ENCODE results near the gene CBLIF. TPM values are rescaled to one million over a fixed set of nuclear protein-coding genes. Genes with fewer than 3 reads are reported as not detected.

Gene CBLIF
- total RNA-seq, 4 donors from 2014 or later = not detected

DNA sequence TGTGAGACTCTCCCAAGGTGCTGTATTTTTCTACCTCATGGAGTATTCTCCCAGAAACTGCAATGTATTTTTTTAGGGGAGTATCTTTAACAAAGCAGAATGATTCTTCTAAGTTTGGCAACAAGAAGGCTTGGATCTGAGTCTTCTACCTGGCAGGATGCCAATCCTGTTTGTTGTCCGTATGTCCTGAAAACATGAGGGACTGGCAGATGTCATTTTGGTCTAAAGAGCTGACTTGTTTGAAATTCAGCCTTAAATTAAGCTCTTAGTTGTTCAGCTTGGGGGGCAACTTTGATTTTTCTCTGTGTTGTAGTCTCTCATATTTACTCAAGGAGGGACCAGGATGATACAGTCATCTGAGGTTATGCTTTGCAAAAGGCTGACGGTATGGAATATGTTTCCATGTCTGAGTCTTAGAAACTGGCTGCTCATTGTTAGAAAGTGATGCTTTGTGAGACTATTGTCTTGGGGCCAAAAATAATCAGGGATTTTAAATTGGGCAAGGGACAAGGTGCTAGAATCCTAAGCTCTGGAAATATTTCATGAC lies 44.1 kb downstream of the CBLIF start:
- intact Hi-C loops (cut with DNase I) = loop anchor here (5.0 to 10.0 kb wide), 2 partner anchors 49 to 126 kb away; no protein-coding TSS in a partner anchor
- 25 to 29% methylated on average over 2 of the region's 2 CpGs for WGBS, 2 donors
- no peak overlapping the region for H3K4me3 ChIP-seq
- peaks cover 0 to 75% (median 4%) of the 10 kb centered on the region in 3 donors for H3K36me3 ChIP-seq
- H3K27ac ChIP-seq = peak overlapping the region in 3 of 4 donors; percentile 7 to 37 (median 25)
- no peak for DNase-seq
- no peaks in the 10 kb centered on the region for H3K9me3 ChIP-seq
- peaks cover 0 to 24% (median 3%) of the 10 kb centered on the region in 3 donors for H3K4me1 ChIP-seq
- no peaks in the 10 kb centered on the region for H3K27me3 ChIP-seq
- no peak for TF ChIP-seq POLR2A (IDR thresholded peaks at IDR 0.05)
- TF ChIP-seq, protein P1, sequence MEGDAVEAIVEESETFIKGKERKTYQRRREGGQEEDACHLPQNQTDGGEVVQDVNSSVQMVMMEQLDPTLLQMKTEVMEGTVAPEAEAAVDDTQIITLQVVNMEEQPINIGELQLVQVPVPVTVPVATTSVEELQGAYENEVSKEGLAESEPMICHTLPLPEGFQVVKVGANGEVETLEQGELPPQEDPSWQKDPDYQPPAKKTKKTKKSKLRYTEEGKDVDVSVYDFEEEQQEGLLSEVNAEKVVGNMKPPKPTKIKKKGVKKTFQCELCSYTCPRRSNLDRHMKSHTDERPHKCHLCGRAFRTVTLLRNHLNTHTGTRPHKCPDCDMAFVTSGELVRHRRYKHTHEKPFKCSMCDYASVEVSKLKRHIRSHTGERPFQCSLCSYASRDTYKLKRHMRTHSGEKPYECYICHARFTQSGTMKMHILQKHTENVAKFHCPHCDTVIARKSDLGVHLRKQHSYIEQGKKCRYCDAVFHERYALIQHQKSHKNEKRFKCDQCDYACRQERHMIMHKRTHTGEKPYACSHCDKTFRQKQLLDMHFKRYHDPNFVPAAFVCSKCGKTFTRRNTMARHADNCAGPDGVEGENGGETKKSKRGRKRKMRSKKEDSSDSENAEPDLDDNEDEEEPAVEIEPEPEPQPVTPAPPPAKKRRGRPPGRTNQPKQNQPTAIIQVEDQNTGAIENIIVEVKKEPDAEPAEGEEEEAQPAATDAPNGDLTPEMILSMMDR (IDR thresholded peaks at IDR 0.05) = no peak

DNA sequence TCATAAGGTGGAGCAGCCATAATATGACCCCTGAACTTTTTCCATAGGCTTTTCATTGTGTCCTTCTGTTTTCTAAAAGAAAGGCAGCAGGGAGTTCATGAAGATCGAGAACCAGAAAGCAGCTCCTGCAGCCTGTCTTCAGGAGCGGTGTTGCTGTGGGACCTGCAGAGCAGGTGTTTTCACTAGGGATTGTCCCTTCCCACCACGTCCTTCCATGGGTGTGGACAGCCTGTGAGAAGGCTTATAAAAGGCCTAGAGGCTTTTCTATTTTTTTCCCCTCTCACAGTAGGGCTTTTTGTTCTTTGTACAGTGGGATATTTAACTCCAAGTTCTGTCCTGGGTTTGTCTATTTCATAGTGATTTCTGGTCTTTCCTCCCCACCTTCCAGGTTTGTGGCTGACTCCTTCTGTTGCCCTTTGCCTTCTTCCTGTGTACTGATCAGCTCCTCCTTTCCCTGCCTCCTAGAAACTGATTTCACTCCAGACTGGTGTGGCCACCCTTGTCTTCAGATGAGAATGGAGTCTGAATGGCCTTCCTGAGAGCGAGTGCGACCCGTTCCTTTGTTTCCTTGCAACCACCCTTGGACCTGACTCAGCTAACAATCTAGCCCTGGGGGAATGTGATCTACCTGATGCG lies 44.8 kb downstream of the CBLIF start:
- no peak overlapping the region for H3K4me3 ChIP-seq
- intact Hi-C loops (cut with DNase I) = loop anchor here (5.0 to 10.0 kb wide), 2 partner anchors 48 to 126 kb away; no protein-coding TSS in a partner anchor
- no peaks in the 10 kb centered on the region for H3K9me3 ChIP-seq
- no peaks in the 10 kb centered on the region for H3K27me3 ChIP-seq
- peaks cover 2 to 75% (median 3%) of the 10 kb centered on the region in 3 donors for H3K36me3 ChIP-seq
- peak overlapping the region in 3 of 4 donors; percentile 7 to 37 (median 25) for H3K27ac ChIP-seq
- no peak for DNase-seq
- 57 to 63% methylated on average over 7 of the region's 7 CpGs for WGBS, 2 donors
- peaks cover 0 to 24% (median 3%) of the 10 kb centered on the region in 3 donors for H3K4me1 ChIP-seq
- no peak for TF ChIP-seq POLR2A (IDR thresholded peaks at IDR 0.05)
- TF ChIP-seq, protein P1 (IDR thresholded peaks at IDR 0.05) = no peak

DNA sequence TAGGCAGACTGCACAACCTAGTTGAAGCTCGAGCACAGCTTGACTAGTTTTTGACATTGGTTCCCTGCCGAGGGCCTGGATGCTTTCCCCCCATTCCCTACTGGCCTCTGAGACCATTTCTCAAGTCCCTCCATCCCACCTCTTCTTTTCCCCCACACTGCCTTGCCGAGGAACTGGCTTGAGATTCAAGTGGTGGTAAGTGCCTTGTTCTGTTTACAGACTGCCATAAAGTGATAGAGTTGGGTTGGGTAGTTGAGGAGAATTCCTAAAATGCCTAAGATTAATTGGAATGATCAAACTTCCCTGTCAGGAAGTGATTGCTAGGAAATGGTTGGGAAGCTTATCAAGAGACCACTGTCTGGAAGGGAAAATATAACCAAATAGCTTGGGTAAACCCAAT lies 50.9 kb downstream of the CBLIF start:
- no peak for DNase-seq
- 79 to 87% methylated on average over 2 to 3 of the region's 3 CpGs for WGBS, 2 donors
- Histone ChIP-seq H3K27ac (no peak overlapping the region), H3K27me3 (no peaks in the 10 kb centered on the region), H3K4me3 (no peak overlapping the region), H3K9me3 (no peaks in the 10 kb centered on the region), H3K4me1 (no peaks in the 10 kb centered on the region), H3K36me3 (peaks cover 11 to 96% (median 20%) of the 10 kb centered on the region in 3 donors)
- intact Hi-C loops (cut with DNase I) = no loop called here
- no peak for TF ChIP-seq POLR2A (IDR thresholded peaks at IDR 0.05)
- TF ChIP-seq, protein P1 (IDR thresholded peaks at IDR 0.05) = no peak

DNA sequence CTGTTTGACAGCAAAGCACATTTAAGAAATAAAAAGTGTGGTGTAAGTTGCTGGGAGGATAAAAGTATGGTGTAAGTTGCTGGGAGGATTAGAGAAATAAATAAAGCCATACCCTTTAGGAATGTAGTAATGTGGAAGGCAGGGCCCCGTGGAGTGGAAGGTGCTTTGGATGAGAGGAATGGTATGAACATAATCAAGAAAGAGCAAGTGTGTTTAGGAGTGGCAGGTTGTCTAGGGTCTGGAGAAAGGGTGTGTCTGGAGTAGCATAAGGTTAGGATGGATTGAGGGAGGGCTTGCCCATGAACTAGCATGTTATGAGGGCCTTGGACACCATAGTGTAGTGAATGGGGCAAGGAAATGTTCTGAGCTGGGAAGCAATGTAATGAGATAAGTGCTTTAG lies 52.8 kb downstream of the CBLIF start:
- H3K36me3 ChIP-seq = peaks cover 11 to 100% (median 23%) of the 10 kb centered on the region in 3 donors
- WGBS, 2 donors = 40 to 97% methylated on average over 1 of the region's 1 CpG
- intact Hi-C loops (cut with DNase I) = no loop called here
- H3K4me1 ChIP-seq = peaks cover 0 to 3% (median 0%) of the 10 kb centered on the region in 3 donors
- no peak for TF ChIP-seq POLR2A (IDR thresholded peaks at IDR 0.05)
- TF ChIP-seq, protein P1 (IDR thresholded peaks at IDR 0.05) = no peak
- H3K4me3 ChIP-seq = no peak overlapping the region
- H3K27me3 ChIP-seq = no peaks in the 10 kb centered on the region
- DNase-seq = no peak
- H3K9me3 ChIP-seq = no peaks in the 10 kb centered on the region
- H3K27ac ChIP-seq = no peak overlapping the region

DNA sequence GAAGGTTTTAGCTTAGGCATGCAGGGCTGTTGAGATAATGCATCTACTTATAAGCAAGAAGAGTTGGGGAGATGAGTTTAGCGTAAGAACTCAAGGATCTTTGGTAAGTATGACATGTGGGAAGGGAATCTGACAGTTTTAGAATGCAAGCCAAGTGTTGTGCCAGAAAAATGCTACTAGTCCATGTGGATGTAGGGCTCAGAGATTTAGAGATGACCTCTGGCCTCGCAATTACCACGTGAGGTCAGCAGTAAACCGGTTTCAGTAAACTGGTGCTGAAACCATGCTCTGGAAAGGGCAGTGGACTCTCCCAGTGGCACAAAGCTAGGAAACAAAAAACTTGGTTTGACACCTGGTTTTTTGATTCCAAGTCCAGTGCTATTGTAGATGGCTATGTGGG lies 53.7 kb downstream of the CBLIF start:
- H3K27ac ChIP-seq = no peak overlapping the region
- TF ChIP-seq, protein P1 (IDR thresholded peaks at IDR 0.05) = no peak
- H3K4me3 ChIP-seq = no peak overlapping the region
- intact Hi-C loops (cut with DNase I) = no loop called here
- 90 to 92% methylated on average over 4 of the region's 4 CpGs for WGBS, 2 donors
- DNase-seq = no peak
- H3K27me3 ChIP-seq = no peaks in the 10 kb centered on the region
- H3K36me3 ChIP-seq = peaks cover 11 to 95% (median 23%) of the 10 kb centered on the region in 3 donors
- no peaks in the 10 kb centered on the region for H3K9me3 ChIP-seq
- H3K4me1 ChIP-seq = peaks cover 0 to 12% (median 6%) of the 10 kb centered on the region in 3 donors

All from esophagus squamous epithelium (tissue), 5 donors.